Mammary epithelial cell (primary cell): Measurements from ENCODE around the gene TRIML2.

Source experiments
- CTCF ChIP-seq, 2 donors: IDR thresholded peaks in 1 of 2; conservative IDR thresholded peaks in 1 of 2; 2 replicates each; pipeline ENCODE4 v1.5.1; 2011 to 2012; ENCODE audit warnings: inconsistent platforms in 2 of 2, low read length in 2 of 2, mild to moderate bottlenecking in 2 of 2, control low read depth in 1 of 2, low read depth in 1 of 2; ENCODE audit not compliant: insufficient read depth in 1 of 2; ENCODE audit errors: extremely low read depth in 1 of 2
- EZH2 ChIP-seq: IDR thresholded peaks from 2 replicates; pipeline ENCODE4 v1.6.1; 2012; ENCODE audit warnings: low read length, inconsistent platforms, borderline replicate concordance

- TF ChIP-seq CTCF (conservative IDR thresholded peaks at IDR 0.05 in 1 of 2, IDR thresholded peaks at IDR 0.05 in 1 of 2; ENCODE audit: extremely low read depth in 1 of 2, insufficient read depth in 1 of 2, low read depth in 1 of 2, low read length in 2 of 2), result no peak
- no peak for TF ChIP-seq EZH2
Measured at GRCh38 chr4:188132232-188132631, 22.8 kb upstream of the TRIML2 start.
